Measurements from ENCODE around the gene NANS. TPM values are rescaled to one million over a fixed set of nuclear protein-coding genes. Genes with fewer than 3 reads are reported as not detected.
"Not testable (repeated sequence)": the region's sequence is repeated elsewhere in the genome, so short reads cannot be mapped to it uniquely, and the experiment has no call there.

NANS gene
- total and polyA plus RNA-seq, 4 experiments from 2014 or later: 22.1 to 55.3 (median 28.9) TPM

DNA sequence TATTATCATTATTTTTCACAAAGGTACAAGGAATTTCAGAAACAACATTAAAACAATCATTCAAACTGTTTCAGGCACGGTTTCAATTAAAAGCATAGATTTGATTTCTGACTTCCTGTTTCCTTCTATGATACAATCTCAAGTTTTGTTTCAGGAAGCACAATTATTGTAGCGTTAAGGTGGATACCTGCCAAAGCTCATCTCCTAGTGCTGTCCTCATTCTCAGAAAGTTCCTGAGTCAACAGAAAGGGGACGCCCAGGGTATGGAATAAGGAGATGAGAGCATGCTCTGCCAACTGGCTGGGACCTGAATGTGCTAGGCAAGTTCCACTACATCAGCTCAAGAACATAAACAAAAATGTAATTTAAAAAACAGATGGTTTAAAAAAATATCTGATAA, 64.5 kb downstream of the NANS start:
- CTCF ChIA-PET (ENCODE audit: partially characterized antibody): interaction anchor here (1.0 to 6.6 kb wide), 14 partner anchors 10 to 197 kb away, joined by 3 to 60 read pairs (median 4); partner anchors contain the start of gene ANP32B
- intact Hi-C loops (cut with micrococcal nuclease): no loop called here
- Histone ChIP-seq H3K4me3 (ENCODE audit: low read length in 2 of 2) (no peak overlapping the region), H3K4me1 (ENCODE audit: insufficient read depth, low read length) (peaks cover 53% of the 10 kb centered on the region), H3K27ac (ENCODE audit: low read depth, low read length) (peak overlapping the region; percentile 55), H3K9me3 (ENCODE audit: control insufficient read depth in 1 of 2, low read length in 2 of 2) (no peaks in the 10 kb centered on the region), H3K27me3 (ENCODE audit: insufficient read depth, low read length) (no peaks in the 10 kb centered on the region), H3K36me3 (ENCODE audit: insufficient read depth, low read length) (peaks cover 7% of the 10 kb centered on the region)
- no peaks in the 10 kb centered on the region for H3K27me3 Mint-ChIP-seq
- H3K9me3 Mint-ChIP-seq: no peaks in the 10 kb centered on the region
- H3K4me3 Mint-ChIP-seq: peak overlapping the region; percentile 76 to 96 (median 88)
- peaks cover 35 to 59% (median 49%) of the 10 kb centered on the region in 4 donors for H3K4me1 Mint-ChIP-seq
- H3K27ac Mint-ChIP-seq: peak overlapping the region; percentile 89 to 94 (median 93)
- peaks cover 8 to 25% of the 10 kb centered on the region in 2 donors for H3K36me3 Mint-ChIP-seq
- POLR2A ChIA-PET (ENCODE audit: partially characterized antibody): interaction anchor here (0.7 to 8.2 kb wide), 16 partner anchors 8 to 200 kb away, joined by 3 to 412 read pairs (median 4); partner anchors contain the start of genes CORO2A, NANS, TBC1D2 and TRMO
- DNase-seq: peak in 2 of 5 donors; percentile 26 to 30

GRCh38 chr9:98124091-98124490, 67.6 kb downstream of the NANS start:
- H3K27me3 Mint-ChIP-seq; H3K4me3 ChIP-seq (ENCODE audit: low read length in 2 of 2); H3K27me3 ChIP-seq (ENCODE audit: insufficient read depth, low read length); H3K9me3 ChIP-seq (ENCODE audit: control insufficient read depth in 1 of 2, low read length in 2 of 2); H3K27ac ChIP-seq (ENCODE audit: low read depth, low read length); H3K36me3 ChIP-seq (ENCODE audit: insufficient read depth, low read length); intact Hi-C loops (cut with micrococcal nuclease); H3K9me3 Mint-ChIP-seq; DNase-seq; H3K4me3 Mint-ChIP-seq: not testable (repeated sequence)
- Mint-ChIP-seq H3K4me1 (peaks cover 24 to 39% (median 34%) of the 10 kb centered on the region in 4 donors), H3K36me3 (peaks cover 7 to 20% of the 10 kb centered on the region in 2 donors), H3K27ac (peak overlapping the region in 4 of 7 donors; percentile 12 to 41 (median 19))
- ChIA-PET POLR2A (ENCODE audit: partially characterized antibody) (interaction anchor here (0.7 to 1.0 kb wide), 2 partner anchors 22 to 27 kb away, joined by 3 read pairs; no protein-coding TSS in a partner anchor), CTCF (ENCODE audit: partially characterized antibody) (interaction anchor here (0.9 to 6.6 kb wide), 3 partner anchors 20 to 50 kb away, joined by 3 to 60 read pairs (median 5); no protein-coding TSS in a partner anchor)
- peaks cover 30% of the 10 kb centered on the region for H3K4me1 ChIP-seq (ENCODE audit: insufficient read depth, low read length)

DNA sequence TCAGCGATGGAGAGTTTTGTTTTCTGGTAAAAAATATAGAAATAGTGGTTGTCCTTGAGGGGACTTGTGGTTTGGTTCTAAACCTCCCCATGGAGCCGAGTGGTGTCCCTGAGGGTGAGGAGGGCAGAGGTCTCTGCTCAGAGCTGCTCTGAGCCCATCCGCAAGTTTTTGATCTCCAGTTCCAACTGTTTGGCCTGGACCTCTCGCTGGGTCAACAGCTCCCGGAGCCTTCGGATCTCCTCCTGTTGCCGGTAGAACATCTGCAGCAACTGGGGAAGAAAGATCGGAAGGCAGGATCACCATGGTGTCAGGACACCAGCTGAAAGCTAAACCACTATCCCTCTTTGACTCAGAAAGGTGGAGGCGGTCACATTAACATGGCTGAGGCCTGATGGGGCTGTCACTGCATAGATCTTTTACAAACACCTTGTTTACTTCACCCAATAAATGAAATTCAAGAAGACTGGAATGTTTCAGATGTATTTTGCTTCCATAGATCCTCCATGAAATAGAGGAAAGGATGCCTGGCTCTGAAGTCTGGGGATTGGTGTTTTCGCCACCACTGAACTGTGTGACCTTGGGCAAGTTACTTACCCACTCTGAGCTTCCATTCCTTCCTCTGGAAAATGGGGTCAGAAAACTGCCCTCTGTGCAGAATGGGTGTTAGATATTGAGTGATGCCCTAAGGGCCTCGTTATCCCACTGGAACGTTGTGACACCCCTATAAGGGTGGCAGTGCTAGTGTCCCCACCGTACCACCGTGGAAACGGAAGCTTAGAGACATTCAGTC, 68.3 kb downstream of the NANS start:
- intact Hi-C loops (cut with micrococcal nuclease): no loop called here
- CTCF ChIA-PET (ENCODE audit: partially characterized antibody): interaction anchor here (1.3 kb wide), 1 partner anchor 21 kb away, joined by 3 read pairs; no protein-coding TSS in a partner anchor
- POLR2A ChIA-PET (ENCODE audit: partially characterized antibody): interaction anchor here (1.0 kb wide), 1 partner anchor 23 kb away, joined by 3 read pairs; no protein-coding TSS in a partner anchor
- H3K9me3 ChIP-seq (ENCODE audit: control insufficient read depth in 1 of 2, low read length in 2 of 2): no peaks in the 10 kb centered on the region
- H3K36me3 ChIP-seq (ENCODE audit: insufficient read depth, low read length): peaks cover 8% of the 10 kb centered on the region
- no peak overlapping the region for H3K27ac ChIP-seq (ENCODE audit: low read depth, low read length)
- peaks cover 33% of the 10 kb centered on the region for H3K4me1 ChIP-seq (ENCODE audit: insufficient read depth, low read length)
- Mint-ChIP-seq H3K4me3 (no peak overlapping the region), H3K4me1 (peaks cover 27 to 37% (median 30%) of the 10 kb centered on the region in 4 donors), H3K36me3 (peaks cover 12 to 21% of the 10 kb centered on the region in 2 donors), H3K9me3 (no peaks in the 10 kb centered on the region), H3K27me3 (no peaks in the 10 kb centered on the region), H3K27ac (peak overlapping the region in 3 of 7 donors; percentile 13 to 31 (median 29))
- H3K27me3 ChIP-seq (ENCODE audit: insufficient read depth, low read length): no peaks in the 10 kb centered on the region
- H3K4me3 ChIP-seq (ENCODE audit: low read length in 2 of 2): no peak overlapping the region
- DNase-seq: no peak

- peaks cover 9% of the 10 kb centered on the region for H3K4me1 ChIP-seq (ENCODE audit: insufficient read depth, low read length)
- peaks cover 18 to 37% of the 10 kb centered on the region in 2 donors for H3K36me3 Mint-ChIP-seq
- ChIA-PET CTCF (ENCODE audit: partially characterized antibody) (interaction anchor here (1.8 kb wide), 1 partner anchor 79 kb away, joined by 4 read pairs; no protein-coding TSS in a partner anchor), POLR2A (ENCODE audit: partially characterized antibody) (interaction anchor here (2.4 kb wide), 1 partner anchor 8 kb away, joined by 6 read pairs; the partner anchor contains the start of gene TRIM14)
- no peaks in the 10 kb centered on the region for H3K27me3 Mint-ChIP-seq
- H3K9me3 Mint-ChIP-seq: no peaks in the 10 kb centered on the region
- H3K27me3 ChIP-seq (ENCODE audit: insufficient read depth, low read length): no peaks in the 10 kb centered on the region
- H3K36me3 ChIP-seq (ENCODE audit: insufficient read depth, low read length): peaks cover 11% of the 10 kb centered on the region
- intact Hi-C loops (cut with micrococcal nuclease): no loop called here
- no peak overlapping the region for H3K4me3 Mint-ChIP-seq
- H3K4me1 Mint-ChIP-seq: peaks cover 6 to 15% (median 7%) of the 10 kb centered on the region in 4 donors
- no peak for DNase-seq
- H3K9me3 ChIP-seq (ENCODE audit: control insufficient read depth in 1 of 2, low read length in 2 of 2): no peaks in the 10 kb centered on the region
- peak overlapping the region in 1 of 7 donors; percentile 48 for H3K27ac Mint-ChIP-seq
- H3K27ac ChIP-seq (ENCODE audit: low read depth, low read length): no peak overlapping the region
- H3K4me3 ChIP-seq (ENCODE audit: low read length in 2 of 2): no peak overlapping the region
Measured at GRCh38 chr9:98127226-98127625, 70.7 kb downstream of the NANS start.

DNA sequence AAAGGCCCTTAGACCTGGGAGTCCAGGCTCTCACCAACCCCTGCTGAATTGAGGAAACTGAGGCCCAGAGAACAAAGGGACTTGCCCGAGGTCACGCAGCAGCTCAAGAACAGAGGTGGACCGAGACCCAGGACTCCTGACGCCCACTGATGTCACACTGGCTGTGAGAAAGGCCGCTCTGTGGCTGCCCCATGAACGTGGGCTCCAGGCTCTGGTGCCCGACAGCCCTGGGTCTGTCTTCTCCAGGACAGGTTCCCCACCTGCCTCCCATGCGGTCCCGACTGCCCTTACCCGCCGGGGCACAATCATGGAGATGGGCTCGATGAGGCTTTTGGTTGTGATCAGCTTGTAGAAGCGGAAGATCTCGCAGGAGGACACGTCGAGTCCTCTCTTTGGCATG, 71.8 kb downstream of the NANS start:
- Histone ChIP-seq H3K4me3 (ENCODE audit: low read length in 2 of 2) (no peak overlapping the region), H3K27ac (ENCODE audit: low read depth, low read length) (no peak overlapping the region), H3K4me1 (ENCODE audit: insufficient read depth, low read length) (peaks cover 5% of the 10 kb centered on the region), H3K36me3 (ENCODE audit: insufficient read depth, low read length) (peaks cover 13% of the 10 kb centered on the region), H3K9me3 (ENCODE audit: control insufficient read depth in 1 of 2, low read length in 2 of 2) (no peaks in the 10 kb centered on the region), H3K27me3 (ENCODE audit: insufficient read depth, low read length) (no peaks in the 10 kb centered on the region)
- no peak for DNase-seq
- Mint-ChIP-seq H3K27me3 (no peaks in the 10 kb centered on the region), H3K36me3 (peaks cover 22 to 48% of the 10 kb centered on the region in 2 donors), H3K9me3 (no peaks in the 10 kb centered on the region), H3K4me1 (peaks cover 0 to 6% (median 3%) of the 10 kb centered on the region in 4 donors), H3K4me3 (no peak overlapping the region), H3K27ac (peak overlapping the region in 1 of 7 donors; percentile 26)
- intact Hi-C loops (cut with micrococcal nuclease): no loop called here
- CTCF ChIA-PET (ENCODE audit: partially characterized antibody): interaction anchor here (1.7 kb wide), 1 partner anchor 10 kb away, joined by 6 read pairs; the partner anchor contains the start of gene TRIM14
- POLR2A ChIA-PET (ENCODE audit: partially characterized antibody): interaction anchor here (1.2 to 2.4 kb wide), 2 partner anchors 8 to 10 kb away, joined by 4 to 6 read pairs; partner anchors contain the start of gene TRIM14

- intact Hi-C loops (cut with micrococcal nuclease): no loop called here
- no peak overlapping the region for H3K4me3 Mint-ChIP-seq
- DNase-seq: no peak
- peak overlapping the region in 6 of 7 donors; percentile 23 to 86 (median 80) for H3K27ac Mint-ChIP-seq
- H3K4me3 ChIP-seq (ENCODE audit: low read length in 2 of 2): no peak overlapping the region
- H3K36me3 Mint-ChIP-seq: peaks cover 29 to 51% of the 10 kb centered on the region in 2 donors
- H3K27me3 Mint-ChIP-seq: no peaks in the 10 kb centered on the region
- no peaks in the 10 kb centered on the region for H3K9me3 ChIP-seq (ENCODE audit: control insufficient read depth in 1 of 2, low read length in 2 of 2)
- H3K9me3 Mint-ChIP-seq: no peaks in the 10 kb centered on the region
- ChIA-PET POLR2A (ENCODE audit: partially characterized antibody) (interaction anchor here (1.2 to 2.4 kb wide), 2 partner anchors 9 to 11 kb away, joined by 4 to 6 read pairs; partner anchors contain the start of gene TRIM14), CTCF (ENCODE audit: partially characterized antibody) (interaction anchor here (1.7 kb wide), 1 partner anchor 11 kb away, joined by 6 read pairs; the partner anchor contains the start of gene TRIM14)
- H3K36me3 ChIP-seq (ENCODE audit: insufficient read depth, low read length): peaks cover 19% of the 10 kb centered on the region
- H3K27ac ChIP-seq (ENCODE audit: low read depth, low read length): no peak overlapping the region
- H3K4me1 Mint-ChIP-seq: peaks cover 0 to 6% (median 3%) of the 10 kb centered on the region in 4 donors
- H3K4me1 ChIP-seq (ENCODE audit: insufficient read depth, low read length): peaks cover 5% of the 10 kb centered on the region
- no peaks in the 10 kb centered on the region for H3K27me3 ChIP-seq (ENCODE audit: insufficient read depth, low read length)
Measured at GRCh38 chr9:98129451-98129881, 72.9 kb downstream of the NANS start.

- H3K4me3 ChIP-seq (ENCODE audit: low read length in 2 of 2); H3K27me3 Mint-ChIP-seq; H3K4me3 Mint-ChIP-seq; H3K27me3 ChIP-seq (ENCODE audit: insufficient read depth, low read length); DNase-seq; POLR2A ChIA-PET (ENCODE audit: partially characterized antibody); H3K9me3 Mint-ChIP-seq; H3K27ac ChIP-seq (ENCODE audit: low read depth, low read length); H3K9me3 ChIP-seq (ENCODE audit: control insufficient read depth in 1 of 2, low read length in 2 of 2); H3K4me1 Mint-ChIP-seq; H3K4me1 ChIP-seq (ENCODE audit: insufficient read depth, low read length); intact Hi-C loops (cut with micrococcal nuclease): not testable (repeated sequence)
- H3K27ac Mint-ChIP-seq: peak overlapping the region in 4 of 7 donors; percentile 29 to 73 (median 69)
- H3K36me3 ChIP-seq (ENCODE audit: insufficient read depth, low read length): peaks cover 21% of the 10 kb centered on the region
- CTCF ChIA-PET (ENCODE audit: partially characterized antibody): interaction anchor here (1.7 kb wide), 1 partner anchor 11 kb away, joined by 6 read pairs; the partner anchor contains the start of gene TRIM14
- peaks cover 29 to 51% of the 10 kb centered on the region in 2 donors for H3K36me3 Mint-ChIP-seq
Measured at GRCh38 chr9:98130060-98130459, 73.5 kb downstream of the NANS start.

Data from CD4-positive, alpha-beta memory T cell (primary cell).